WERI-Rb-1 (cell line): ENCODE results near the gene CTDP1.

Experiments
- DNase-seq: peaks from one replicate; pipeline ENCODE4 v3.0.0-alpha.2; 2020
- H3K27ac ChIP-seq: fragments of 250-450 bp; sonication (Bioruptor Pico); 2 replicates; pipeline ENCODE4 v1.5.1; 2020; ENCODE audit warnings: mild to moderate bottlenecking, moderate library complexity
- H3K27me3 ChIP-seq: fragments of 250-450 bp; sonication (Bioruptor Pico); 2 replicates; pipeline ENCODE4 v1.5.1; 2021; ENCODE audit warnings: mild to moderate bottlenecking, low read depth, moderate library complexity; ENCODE audit not compliant: insufficient read depth, severe bottlenecking
- H3K36me3 ChIP-seq: fragments of 250-450 bp; sonication (Bioruptor Pico); 2 replicates; pipeline ENCODE4 v1.5.1; 2020; ENCODE audit warnings: mild to moderate bottlenecking, moderate library complexity
- H3K4me3 ChIP-seq: 2 replicates; pipeline ENCODE4 v1.5.1; 2011; ENCODE audit warnings: low read depth, mild to moderate bottlenecking, control low read depth, low read length
- H3K9me3 ChIP-seq: fragments of 250-450 bp; sonication (Bioruptor Pico); 2 replicates; pipeline ENCODE4 v1.5.1; 2021; ENCODE audit warnings: mild to moderate bottlenecking, moderate library complexity; ENCODE audit not compliant: severe bottlenecking
- CTCF ChIP-seq: IDR thresholded peaks from 2 replicates; pipeline ENCODE4 v1.5.1; 2011; ENCODE audit warnings: low read depth, mild to moderate bottlenecking, control low read depth, inconsistent platforms, low read length

Gene CTDP1

GRCh38 chr18:79772865-79773696 lies 93.5 kb downstream of the CTDP1 start:
- H3K36me3 ChIP-seq = no peaks in the 10 kb centered on the region
- no peak overlapping the region for H3K4me3 ChIP-seq
- no peak for DNase-seq
- H3K9me3 ChIP-seq = peaks cover 16% of the 10 kb centered on the region
- TF ChIP-seq CTCF = no peak
- no peaks in the 10 kb centered on the region for H3K27me3 ChIP-seq
- H3K27ac ChIP-seq = no peak overlapping the region

GRCh38 chr18:79774111-79774510 lies 94.5 kb downstream of the CTDP1 start:
- TF ChIP-seq CTCF = no peak
- no peaks in the 10 kb centered on the region for H3K27me3 ChIP-seq
- no peak overlapping the region for H3K4me3 ChIP-seq
- H3K9me3 ChIP-seq = peaks cover 10% of the 10 kb centered on the region
- no peak for DNase-seq
- H3K36me3 ChIP-seq = no peaks in the 10 kb centered on the region
- H3K27ac ChIP-seq = no peak overlapping the region

DNA sequence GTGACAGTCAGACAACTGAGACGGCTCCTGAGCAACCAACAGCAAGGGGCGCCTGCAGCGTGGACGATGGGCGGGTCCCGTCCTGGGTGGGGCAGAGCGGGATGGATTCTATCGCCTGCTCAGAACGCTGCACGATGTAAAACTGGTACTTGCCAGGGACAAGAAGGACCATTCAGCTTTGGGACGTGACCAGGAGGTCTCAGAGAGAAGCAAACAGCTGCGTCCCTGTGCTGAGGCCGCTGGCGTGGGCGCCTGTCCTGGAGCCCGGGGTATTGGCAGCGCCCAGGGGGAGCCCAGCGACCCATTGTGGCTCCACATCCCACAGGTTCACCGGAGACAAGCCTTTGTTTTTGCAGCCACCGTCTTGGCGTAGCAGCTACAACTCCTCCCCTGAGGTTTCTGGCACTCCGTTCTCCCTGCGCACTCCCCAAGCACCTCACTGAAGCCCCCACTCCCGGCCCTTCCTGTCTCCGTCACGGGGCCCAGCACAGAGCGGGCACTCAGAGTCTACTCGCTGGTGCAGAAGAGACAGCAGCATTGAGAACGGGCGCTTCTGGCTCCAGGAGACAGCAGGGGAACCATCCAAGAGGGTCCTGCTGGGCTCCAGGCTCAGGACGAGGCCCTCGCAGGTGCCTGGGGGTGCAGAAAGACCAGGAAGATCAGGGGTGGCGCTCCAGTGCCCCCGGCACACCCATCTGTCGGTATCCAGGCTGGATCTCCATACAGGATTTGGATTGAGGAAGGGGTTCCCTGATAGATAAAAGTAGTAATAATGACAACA lies 96.0 kb downstream of the CTDP1 start:
- no peak for DNase-seq
- Histone ChIP-seq H3K27me3 (no peaks in the 10 kb centered on the region), H3K36me3 (no peaks in the 10 kb centered on the region), H3K4me3 (no peak overlapping the region), H3K27ac (no peak overlapping the region), H3K9me3 (no peaks in the 10 kb centered on the region)
- TF ChIP-seq CTCF = no peak

DNA sequence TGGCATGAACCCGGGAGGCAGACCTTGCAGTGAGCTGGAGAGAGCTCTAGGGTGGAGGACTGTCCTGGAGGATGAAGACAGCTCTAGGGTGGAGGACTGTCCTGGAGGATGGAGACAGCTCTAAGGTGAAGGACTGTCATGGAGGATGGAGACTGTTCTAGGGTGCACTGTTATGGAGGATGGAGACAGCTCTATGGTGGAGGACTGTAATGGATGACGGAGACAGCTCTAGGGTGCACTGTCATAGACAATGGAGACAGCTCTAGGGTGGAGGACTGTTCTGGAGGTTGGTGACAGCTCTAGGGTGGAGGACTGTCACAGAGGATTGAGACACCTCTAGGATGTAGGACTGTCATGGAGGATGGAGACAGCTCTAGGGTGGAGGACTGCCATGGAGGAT lies 97.1 kb downstream of the CTDP1 start:
- TF ChIP-seq CTCF = no peak
- no peak for DNase-seq
- H3K36me3 ChIP-seq = no peaks in the 10 kb centered on the region
- no peaks in the 10 kb centered on the region for H3K27me3 ChIP-seq
- no peak overlapping the region for H3K4me3 ChIP-seq
- no peak overlapping the region for H3K27ac ChIP-seq
- H3K9me3 ChIP-seq = no peaks in the 10 kb centered on the region

DNA sequence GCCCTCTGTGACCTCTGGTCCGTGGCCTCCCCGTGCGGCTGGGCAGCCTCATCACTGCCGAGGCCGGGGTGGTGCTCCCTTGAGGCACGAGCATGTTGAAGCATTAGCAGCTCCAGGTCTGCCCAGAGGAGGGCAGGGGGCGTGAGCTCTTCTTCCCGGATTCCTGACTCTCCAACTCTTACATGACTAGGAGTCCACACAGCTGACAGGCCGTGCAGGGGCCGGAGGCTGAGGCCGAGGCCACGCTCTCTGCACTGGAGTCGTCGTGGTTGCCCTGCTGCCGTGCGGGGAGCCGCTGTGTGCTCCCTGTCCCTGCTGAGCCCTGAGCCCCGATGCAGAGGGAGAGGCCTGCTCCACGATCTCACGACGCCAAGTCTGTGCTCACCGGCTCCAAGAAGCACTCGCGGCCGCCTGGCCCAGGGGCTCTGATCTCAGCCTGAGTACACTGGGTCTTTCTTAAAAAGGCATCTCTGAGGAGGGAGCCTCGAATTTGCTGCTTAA lies 98.7 kb downstream of the CTDP1 start:
- no peak for TF ChIP-seq CTCF
- no peak for DNase-seq
- Histone ChIP-seq H3K9me3 (no peaks in the 10 kb centered on the region), H3K4me3 (no peak overlapping the region), H3K27me3 (no peaks in the 10 kb centered on the region), H3K36me3 (no peaks in the 10 kb centered on the region), H3K27ac (no peak overlapping the region)
